ENCODE results near the gene TPCN1.

DNA sequence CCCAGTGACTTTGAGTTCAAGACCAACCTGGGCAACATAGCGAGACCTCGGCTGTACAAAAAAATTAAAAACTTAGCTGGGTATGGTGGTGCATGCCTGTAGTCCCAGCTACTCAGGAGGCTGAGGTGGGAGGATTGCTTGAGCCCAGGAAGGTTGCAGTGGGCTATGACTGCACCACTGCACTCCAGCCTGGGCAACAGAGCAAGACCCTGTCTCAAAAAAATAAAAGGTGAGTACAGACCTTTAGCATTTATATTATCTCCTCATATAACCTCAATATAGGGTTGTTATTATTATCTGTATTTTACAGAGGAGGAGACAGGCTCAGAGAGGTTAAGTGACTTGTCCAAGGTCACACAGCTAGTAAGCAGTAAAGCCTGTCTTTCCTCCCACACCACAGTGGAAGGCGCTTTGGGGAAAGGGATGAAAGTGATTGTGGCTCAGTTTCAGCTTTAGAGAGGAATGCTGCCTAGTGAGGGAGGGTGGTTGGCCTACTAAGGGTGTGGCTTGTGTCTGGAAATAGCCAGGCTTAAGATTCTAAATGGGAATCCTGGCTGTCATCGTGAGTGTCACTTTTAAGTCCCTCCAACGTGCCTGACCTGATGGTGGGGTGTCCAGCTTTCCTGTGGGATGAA is 7.2 kb downstream of the TPCN1 start:
- TF ChIP-seq, protein P1, sequence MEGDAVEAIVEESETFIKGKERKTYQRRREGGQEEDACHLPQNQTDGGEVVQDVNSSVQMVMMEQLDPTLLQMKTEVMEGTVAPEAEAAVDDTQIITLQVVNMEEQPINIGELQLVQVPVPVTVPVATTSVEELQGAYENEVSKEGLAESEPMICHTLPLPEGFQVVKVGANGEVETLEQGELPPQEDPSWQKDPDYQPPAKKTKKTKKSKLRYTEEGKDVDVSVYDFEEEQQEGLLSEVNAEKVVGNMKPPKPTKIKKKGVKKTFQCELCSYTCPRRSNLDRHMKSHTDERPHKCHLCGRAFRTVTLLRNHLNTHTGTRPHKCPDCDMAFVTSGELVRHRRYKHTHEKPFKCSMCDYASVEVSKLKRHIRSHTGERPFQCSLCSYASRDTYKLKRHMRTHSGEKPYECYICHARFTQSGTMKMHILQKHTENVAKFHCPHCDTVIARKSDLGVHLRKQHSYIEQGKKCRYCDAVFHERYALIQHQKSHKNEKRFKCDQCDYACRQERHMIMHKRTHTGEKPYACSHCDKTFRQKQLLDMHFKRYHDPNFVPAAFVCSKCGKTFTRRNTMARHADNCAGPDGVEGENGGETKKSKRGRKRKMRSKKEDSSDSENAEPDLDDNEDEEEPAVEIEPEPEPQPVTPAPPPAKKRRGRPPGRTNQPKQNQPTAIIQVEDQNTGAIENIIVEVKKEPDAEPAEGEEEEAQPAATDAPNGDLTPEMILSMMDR (IDR thresholded peaks at IDR 0.05): no peak
- no peak for TF ChIP-seq POLR2AphosphoS5 (IDR thresholded peaks at IDR 0.05)

Measured in breast epithelium (tissue), 3 donors.